ENCODE data around the gene TRIM64C.
"Not testable (repeated sequence)": the region's sequence is repeated elsewhere in the genome, so short reads cannot be mapped to it uniquely, and the experiment has no call there.

- not testable (repeated sequence) for TF ChIP-seq CTCF (IDR thresholded peaks at IDR 0.05; ENCODE audit: low read depth, low read length); MYC (IDR thresholded peaks at IDR 0.05; ENCODE audit: low read depth, low read length); POLR2A (IDR thresholded peaks at IDR 0.05; ENCODE audit: extremely low read depth, insufficient read length); MAX (IDR thresholded peaks at IDR 0.05; ENCODE audit: low read depth, low read length)
Measured at GRCh38 chr11:49059012-49059411, at the start of gene TRIM64C.
